CD1c-positive myeloid dendritic cell (primary cell): ENCODE results near the gene CD80.
"Not testable (repeated sequence)": the region's sequence is repeated elsewhere in the genome, so short reads cannot be mapped to it uniquely, and the experiment has no call there.

Experiments
- DNase-seq: peaks from one replicate; pipeline ENCODE4 v3.0.0-alpha.2; 2016; ENCODE audit errors: extremely low spot score

Gene CD80, protein sequence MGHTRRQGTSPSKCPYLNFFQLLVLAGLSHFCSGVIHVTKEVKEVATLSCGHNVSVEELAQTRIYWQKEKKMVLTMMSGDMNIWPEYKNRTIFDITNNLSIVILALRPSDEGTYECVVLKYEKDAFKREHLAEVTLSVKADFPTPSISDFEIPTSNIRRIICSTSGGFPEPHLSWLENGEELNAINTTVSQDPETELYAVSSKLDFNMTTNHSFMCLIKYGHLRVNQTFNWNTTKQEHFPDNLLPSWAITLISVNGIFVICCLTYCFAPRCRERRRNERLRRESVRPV

DNA sequence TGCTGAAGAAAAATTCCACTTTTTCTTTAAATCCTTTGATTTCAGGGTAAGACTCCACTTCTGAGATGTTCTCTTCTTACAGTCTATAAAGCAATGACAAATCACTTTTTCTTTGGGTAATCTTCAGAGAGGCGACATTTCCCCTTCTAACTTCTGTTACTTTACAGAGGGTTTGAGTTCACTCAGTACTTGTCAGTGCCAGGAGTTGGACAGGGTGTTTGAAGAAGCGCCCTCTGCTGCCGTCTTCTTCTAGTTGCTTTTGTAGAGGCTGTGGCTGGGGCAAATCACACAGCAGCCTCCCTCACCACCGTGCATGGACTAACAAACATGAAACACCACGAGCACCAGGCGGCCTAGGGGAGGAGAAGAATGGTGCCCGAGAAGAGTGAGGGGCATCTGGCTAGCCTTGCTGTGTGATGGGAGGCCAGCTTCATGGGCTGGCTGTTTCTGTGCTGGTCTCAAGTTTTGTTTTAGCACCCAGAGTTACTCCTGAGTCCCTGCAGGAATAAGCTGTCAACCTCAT, at the start of gene CD80:
Gene CD80 (minus strand): TSS at position 174 of the 523 bp plus-strand sequence. CDS start 1,886 bp downstream, outside the sequence.
- peak; percentile 75 for DNase-seq

DNA sequence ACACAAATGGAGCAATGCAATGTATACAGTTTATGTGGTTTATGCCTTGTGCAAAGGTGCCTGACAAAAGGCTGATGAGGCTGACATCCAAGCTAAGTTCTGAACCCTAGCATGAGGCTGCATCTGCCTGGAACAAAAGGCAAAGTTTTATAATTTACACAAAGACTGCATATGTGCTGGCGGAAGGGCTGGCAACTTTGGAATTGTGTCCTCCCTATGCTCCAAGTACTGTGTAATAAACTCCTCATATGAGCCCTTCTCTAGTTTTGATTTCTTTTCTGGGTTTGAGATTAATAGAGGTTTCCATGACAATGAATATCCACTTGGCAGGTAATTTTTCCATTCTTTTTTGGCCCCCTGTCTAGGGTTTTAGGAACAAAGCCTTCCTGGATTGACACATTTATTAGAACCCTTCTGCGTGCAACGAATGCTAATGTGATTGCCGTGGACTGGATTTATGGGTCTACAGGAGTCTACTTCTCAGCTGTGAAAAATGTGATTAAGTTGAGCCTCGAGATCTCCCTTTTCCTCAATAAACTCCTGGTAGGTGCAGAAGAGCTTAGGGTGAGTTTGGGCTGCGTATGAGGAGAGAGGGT, 49.1 kb upstream of the CD80 start:
- DNase-seq = no peak

DNA sequence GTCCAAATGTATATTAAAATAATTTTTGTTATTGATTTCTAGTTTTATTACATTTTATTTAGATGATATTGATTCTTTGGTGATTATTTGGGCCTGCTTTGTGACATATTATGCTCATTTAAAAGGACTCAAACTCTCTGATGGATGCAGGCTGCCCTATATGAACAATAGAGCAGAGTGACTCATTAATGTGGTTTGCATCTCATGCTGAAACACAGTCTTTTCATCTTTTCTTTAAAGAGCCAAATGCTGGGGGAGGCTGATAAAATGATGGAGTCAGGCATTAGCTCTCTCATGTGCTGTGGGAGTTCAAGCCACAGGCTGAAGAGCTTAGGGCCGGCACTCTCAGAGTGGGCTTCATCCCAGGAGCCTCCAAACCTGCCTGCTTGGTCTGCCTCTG, 45.5 kb upstream of the CD80 start:
- no peak for DNase-seq

DNA sequence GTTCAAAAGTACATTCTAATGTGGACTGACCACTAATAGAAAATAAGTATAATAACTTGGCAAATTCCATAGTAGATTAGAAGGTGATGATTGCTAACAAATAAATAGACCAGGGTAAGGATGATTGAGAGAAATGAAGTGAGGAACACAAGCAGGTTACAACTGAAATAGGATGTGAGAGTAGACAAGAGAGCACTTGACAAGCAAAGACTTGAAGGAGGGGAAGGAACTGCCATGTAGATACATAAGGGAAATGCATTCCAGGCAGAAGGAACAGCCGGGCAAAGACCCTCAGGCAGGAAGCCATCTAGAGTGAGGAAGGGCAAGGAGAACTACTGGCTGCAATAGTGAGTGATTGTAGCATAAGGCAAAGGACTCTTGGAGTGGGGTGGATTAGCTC, 43.3 kb upstream of the CD80 start:
- no peak for DNase-seq

DNA sequence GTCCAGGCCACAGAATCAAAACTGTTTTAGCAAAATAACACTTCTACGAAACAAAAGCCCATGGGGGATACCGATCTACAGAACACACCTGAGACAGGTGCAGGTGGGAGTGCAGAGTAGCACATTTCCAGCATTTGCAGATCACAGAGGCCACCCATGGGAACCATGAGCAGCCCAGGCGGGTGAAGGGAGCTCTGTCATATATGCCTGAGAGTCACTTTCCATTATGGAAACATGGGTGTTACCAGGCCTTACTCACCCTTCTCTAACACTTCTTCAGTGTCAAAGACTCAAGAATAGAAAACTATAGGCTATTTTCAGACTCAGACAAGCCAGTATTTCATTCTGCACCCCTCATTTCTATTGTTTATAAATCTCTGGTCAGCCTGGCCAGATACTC, 41.7 kb upstream of the CD80 start:
- DNase-seq = no peak

DNA sequence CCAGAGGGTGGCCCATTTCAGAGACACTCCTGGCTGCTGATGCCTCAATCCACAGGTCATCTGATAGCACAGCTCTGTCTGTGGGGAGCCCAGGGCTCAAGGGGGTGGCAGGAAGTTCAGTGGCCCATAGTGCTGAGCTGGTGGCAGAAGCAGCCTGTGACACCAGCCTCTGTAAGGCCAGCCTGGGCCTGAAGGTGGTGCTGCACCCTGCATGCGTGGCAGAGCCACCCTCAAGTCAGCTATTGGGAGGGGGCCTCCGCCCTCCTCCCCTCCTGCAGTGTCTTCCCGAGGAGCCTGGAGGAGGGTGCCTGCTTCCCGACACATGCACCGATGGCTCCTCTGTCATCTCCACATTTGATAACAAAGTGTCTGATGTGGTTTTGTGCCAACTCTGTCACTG, 41.3 kb upstream of the CD80 start:
- peak; percentile 27 for DNase-seq

DNA sequence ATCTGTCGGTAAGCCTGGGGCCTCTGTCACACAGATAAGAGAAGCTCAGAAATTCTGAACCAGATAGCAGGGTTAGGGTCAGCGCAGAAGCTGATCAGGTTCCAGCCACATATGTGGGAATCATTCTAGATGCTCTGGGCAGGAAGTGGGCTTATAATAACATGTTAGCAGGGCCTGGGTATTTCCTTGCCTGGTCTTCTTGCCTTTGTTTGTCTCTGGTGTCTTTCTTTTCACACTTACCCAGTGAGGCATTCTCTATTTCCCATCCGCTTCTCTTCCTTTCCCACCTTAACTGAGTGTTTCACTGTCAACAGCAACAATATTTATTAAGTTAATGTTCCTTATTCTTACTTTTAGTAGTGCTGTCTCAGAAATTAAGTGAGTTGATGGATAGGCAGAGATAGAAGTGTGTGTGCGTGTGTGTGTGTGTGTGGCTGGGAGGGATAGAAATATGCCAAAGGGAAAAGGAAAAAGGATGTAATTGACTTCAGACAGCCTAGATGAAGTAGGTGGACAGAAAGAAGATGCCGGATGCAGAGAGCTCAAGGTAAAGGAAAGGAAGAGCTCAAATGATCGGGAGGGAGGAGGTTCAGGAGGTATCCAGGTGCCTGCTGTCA, 40.3 kb upstream of the CD80 start:
- no peak for DNase-seq

DNA sequence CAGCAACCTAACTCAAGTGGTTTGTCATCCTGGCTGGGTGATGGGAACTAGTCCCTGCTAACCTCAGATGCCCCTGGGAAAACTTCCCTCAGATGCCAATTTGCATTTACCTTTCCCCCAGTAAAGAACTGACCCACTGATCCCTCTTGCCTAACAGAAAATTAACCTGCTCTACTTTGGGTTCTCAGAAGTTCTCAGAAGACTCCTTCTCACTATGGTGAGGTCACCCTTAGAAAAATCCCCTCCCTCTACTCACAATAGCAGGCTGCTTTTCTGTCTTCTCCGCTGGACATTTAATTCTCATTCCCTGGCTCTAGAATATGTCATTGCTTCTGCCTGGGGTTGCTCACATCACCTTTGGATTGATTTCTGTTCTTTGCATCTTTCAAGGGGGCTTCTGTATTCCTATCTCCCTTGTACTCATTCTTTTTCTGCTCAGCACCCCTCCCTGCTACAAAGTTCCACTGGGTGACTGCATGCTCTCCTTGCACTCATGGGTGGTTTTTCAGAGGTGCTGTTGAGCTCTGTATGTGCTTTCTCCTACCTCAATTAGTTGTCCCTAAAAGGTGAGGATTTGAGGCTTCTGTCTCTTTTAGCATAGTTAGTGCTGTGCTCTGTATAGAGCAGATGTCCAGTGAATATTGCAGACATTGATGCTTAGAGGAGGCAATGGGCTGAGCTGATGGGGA, 39.1 kb upstream of the CD80 start:
- DNase-seq = no peak

DNA sequence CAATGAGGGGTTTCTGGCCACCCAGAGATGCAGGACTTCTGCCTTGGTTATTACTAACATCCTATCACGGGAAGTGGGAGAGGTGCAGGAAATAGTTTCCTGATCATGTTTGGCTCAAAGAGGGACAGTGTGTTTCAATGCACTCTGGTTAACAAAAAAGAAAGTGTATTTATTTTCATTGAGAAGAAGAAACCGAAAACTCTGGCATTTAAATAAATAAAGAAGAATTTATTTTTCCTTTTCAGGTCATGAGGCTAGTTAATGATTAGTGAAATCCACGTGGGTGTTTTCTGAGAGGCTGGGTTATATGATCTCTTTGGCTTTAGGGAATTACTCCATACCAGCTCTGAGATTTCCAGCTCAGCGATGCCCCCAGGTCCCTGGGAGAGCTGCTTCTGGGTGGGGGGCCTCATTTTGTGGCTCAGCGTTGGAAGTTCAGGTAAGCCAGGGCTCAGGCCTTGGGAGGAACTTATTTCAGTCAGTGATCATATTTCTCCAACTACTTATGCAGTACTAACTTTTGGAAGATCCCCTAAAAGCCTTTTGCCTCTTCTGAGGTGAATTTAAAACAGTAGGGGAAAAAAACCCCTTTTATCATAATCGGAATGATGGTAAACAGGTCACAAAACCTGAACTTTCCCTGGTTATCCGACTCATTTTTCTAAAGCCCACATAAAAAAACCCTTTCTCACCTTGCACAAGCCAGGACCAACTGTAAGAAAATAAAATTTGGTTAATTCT, 38.3 kb upstream of the CD80 start, which contains the start of gene PLA1A:
Gene PLA1A (plus strand): TSS at position 338 of the 741 bp plus-strand sequence. CDS start 29 bp downstream, at position 367.
- DNase-seq = no peak

DNA sequence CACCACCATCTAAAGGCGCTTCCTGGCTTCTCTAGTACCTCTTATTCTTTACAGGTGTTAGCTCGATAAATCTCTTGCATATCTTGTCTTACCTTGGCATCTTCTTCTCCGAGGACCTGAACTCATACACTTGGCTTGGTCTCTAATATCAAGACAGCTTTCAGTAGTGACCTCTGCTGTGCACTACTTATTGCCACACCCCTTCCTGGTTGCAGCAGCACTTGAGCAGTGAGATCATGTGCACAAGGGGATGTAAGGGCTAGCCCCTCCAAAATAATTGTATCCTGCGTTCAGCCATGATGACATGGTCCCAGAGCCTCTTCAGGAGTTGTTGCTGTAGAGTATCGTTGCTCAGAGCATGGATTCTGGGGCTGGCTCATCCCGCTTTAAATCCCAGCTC, 37.0 kb upstream of the CD80 start:
- DNase-seq = no peak

DNA sequence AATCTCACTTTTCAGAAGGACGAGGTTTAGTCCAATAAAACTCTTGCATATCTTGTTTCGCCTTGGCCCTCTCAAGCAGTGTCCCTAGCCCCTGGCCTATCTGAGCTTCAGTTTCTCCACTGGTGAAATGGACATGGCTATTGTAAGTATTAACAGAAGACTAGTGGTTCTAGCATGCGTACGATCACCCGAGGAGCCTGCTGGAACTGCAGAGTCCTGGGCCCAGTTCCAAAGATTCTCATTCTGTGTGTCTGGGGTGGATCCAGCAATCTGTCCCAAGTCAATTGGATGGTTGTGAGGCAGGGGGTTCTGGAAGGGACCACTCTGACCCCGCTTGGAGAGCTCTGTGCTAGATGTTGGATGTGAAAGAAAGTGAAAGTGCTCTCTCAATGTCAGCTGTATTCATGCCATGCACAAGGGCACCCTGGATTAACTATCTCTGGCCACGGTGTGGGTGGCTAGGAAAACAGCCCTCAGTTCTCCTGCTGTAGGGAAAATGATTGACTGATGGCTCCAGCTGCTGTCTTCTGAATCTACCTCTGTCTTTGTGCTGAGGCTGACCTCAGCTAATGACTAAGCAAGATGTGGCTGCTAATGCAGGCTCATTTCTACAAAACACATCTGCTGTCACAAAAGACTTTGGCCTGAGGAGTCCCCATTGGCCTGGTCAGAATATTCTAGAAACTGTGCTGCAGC, 36.4 kb upstream of the CD80 start:
- DNase-seq = no peak

DNA sequence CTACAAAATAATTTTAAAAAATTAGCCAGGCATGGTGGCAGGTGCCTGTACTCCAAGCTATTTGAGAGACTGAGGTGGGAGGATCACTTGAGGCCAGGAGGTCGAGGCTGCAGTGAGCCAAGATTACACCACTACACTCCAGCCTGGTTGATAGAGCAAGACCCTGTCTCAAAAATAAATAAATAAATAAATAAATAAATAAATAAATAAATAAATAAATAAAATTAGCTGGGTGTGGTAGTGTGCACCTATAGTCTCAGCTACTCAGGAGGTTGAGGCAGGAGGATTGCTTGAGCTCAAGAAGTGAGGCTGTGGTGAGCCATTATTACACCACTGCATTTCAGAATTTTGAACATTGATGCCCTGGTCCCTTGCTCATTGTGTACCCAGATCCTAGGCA, 35.5 kb upstream of the CD80 start:
- not testable (repeated sequence) for DNase-seq

DNA sequence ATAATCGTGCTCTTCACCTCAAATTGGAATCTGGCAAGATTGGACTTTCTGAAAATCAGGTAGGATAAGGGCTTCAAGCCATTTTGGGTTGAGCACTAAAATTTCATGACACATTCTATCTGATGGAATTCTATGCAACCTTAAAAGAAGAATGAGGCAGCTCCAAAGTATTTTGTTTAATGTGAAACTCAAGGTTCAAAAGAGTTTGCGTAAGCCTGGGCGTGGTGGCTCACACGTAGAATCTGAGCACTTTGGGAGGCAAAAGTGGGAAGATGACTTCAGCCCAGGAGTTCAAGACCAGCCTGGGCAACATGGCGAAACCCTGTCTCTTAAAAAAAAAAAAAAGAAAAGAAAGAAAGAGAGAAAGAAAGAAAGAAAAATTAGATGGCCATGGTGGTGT, 34.7 kb upstream of the CD80 start:
- no peak for DNase-seq

DNA sequence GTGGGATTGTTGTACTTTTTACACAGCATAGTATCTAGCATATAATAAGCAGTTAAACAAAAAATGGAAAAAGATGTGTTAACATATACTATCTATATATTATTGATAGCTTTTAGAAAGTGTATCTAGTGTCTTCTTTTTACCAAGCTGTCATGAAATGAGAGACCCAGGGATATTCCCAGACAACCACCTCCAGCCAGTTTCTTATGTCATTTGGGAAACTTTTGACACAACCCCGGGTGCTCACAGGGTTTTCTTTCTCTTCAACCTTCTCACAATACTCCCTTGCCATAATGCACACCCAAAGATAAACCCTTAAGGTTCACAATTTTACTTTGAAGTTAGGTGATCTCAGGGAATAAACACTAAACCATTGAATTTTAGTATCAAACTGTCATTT, 33.4 kb upstream of the CD80 start:
- DNase-seq = no peak

DNA sequence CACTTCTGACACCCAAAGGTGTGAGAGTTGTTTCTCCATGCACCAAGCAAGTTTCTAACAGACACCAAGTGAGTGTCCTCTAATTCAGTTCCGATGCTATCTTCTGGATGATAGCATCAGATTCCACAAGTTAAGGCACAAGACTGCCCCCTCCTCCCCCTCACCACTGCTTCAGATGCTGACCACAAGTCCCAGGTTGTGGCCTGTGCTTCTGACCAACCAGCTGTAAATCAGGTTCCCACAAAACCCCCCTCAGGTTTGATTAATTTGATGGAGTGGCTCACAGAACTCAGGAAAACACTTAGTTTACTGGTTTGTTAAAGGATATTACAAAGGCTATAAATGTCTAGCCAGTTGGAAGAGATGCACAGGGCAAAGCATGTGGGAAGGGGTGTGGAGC, 31.3 kb upstream of the CD80 start:
- DNase-seq = no peak

DNA sequence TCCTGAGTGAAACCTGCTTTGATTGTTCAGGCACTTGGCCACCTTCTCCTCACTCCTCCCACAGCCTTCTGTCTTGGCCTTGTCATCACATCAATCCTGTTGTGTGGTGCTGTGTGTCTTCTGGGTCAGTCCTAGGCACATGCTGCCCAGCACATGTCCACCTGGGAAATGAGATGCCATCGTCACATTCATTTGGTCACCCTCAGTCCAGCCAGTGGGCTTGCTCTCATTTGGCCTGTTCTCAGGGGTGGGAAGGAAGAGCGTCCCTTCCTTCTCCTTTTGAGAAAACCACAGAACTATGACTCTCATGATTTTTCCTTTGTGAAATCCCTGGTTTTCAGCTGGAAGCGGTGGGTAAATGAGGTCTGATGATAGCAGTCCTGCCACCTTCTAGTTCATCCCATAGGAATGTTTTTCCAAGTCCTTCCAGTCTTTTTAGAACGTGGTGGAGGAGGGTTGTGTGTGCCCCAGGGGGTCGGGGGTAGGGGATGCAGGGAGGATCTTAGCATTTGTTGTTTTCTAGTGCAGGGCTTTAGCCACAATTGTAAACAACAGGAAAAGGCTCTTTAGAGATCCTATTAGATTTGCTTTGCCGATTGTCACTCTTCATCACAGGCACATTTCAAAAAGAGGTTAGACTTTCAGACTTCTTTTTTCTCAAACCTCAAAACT, 29.8 kb upstream of the CD80 start:
- peak; percentile 78 for DNase-seq

DNA sequence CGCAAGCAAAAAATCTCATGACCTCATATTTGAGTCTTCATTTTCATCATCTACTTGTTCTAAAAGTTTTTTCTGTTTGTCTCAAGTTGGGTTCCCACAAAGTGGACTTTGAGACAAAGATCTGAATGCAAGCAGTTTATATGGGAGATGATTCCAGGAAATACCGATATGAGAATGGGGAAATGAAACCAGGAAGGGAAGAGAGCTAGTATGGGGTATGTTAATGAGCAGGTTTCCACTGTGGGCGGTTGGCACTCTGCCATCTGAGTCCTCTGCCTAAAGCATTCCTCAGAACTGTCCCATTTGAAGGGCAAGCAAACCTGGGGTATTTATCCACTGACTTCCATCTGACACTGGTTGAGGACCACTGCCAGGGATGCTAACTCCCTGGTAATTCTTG, 28.7 kb upstream of the CD80 start:
- peak; percentile 97 for DNase-seq

DNA sequence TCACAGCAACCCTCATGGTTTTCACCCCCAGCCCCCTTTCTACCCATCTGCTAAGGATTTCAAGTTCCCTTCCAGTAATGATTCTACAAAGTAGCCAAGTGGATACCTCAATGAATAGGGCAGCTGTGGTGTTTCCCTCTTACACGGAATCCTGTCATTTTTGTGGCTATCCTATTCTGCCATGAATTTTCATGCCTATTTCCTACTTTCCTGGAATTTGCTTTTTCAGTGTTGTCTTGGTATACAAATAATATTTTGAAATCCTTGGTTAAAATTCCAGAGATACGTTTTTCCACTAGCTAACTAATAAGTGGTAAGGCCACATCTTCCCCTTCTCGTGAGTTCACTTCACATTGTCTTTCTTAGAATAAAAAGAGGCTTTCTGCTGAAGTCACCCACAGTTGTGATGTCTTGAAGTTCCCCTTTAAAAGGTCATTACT, 27.3 kb upstream of the CD80 start:
- DNase-seq = peak; percentile 76

DNA sequence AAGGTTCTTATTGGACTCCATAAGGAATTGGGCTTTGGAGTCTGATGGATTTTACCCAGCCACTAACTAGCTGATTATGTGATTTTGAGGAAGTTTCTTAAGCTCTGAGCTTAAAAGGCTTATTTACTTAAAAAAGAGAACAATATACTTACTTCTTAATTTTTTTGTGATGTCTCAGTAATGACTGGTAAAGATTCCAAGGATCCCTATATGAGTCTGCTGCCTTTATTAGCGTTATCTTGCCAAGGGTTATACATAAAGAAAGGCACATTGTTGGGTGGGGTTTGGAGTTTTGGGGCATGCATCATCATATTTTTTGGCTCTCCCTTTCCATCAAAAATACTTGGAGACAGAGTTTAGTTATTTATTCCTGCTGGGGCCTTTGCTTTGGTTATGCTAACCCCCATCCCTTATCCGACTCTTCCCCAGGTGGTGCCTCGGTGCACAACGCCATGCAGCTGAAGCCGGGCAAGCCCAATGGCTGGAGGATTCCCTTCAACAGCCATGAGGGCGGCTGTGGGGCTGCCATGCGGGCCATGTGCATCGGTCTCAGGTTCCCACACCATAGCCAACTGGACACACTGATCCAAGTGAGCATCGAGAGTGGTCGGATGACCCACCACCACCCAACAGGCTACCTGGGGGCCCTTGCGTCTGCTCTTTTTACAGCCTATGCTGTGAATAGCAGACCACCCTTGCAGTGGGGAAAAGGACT, 26.6 kb upstream of the CD80 start:
- peak; percentile 68 for DNase-seq

DNA sequence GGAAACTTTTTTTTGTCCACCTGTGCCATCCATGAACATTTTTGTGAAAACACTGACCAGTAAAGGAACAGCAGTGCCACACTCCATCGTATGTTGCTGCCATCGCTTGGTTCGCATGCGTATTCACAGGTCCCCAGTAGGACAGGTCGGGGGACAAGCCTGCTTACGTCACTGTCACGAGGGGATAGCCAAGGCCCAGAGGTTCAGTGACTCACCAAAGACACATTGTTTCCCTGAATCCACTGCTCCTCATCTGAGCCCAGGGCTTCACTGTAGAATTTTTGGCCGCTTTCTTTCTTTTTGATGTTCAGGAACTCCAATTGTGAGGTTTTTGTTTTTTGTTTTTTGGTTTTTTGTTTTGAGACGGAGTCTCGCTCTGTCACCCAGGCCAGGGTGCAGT, 25.8 kb upstream of the CD80 start:
- peak; percentile 63 for DNase-seq
